Mesothelial cell of epicardium (in vitro differentiated cells): ENCODE results near the gene KRTAP17-1. TPM values are rescaled to one million over a fixed set of nuclear protein-coding genes. Genes with fewer than 3 reads are reported as not detected.
A peak's percentile ranks its signal among the peaks of the same experiment; 100 is the strongest.

Experiments used
- DNase-seq, 2 experiments: peaks; one replicate each; pipeline ENCODE4 v3.0.0; 2021; ENCODE audit warnings: low spot score in 2 of 2; ENCODE audit not compliant: unreplicated experiment in 2 of 2
- H3K27ac Mint-ChIP-seq: 2 replicates; pipeline ENCODE4 v1.8.0; 2021; ENCODE audit warnings: mixed read lengths
- H3K27me3 Mint-ChIP-seq: 2 replicates; pipeline ENCODE4 v1.8.0; 2021; ENCODE audit warnings: low read depth, mixed read lengths
- H3K36me3 Mint-ChIP-seq: 2 replicates; pipeline ENCODE4 v1.8.0; 2021; ENCODE audit warnings: mixed read lengths
- H3K4me1 Mint-ChIP-seq: 2 replicates; pipeline ENCODE4 v1.8.0; 2021; ENCODE audit warnings: mixed read lengths
- H3K4me3 Mint-ChIP-seq: 2 replicates; pipeline ENCODE4 v1.8.0; 2021; ENCODE audit warnings: mild to moderate bottlenecking, moderate library complexity, mixed read lengths
- H3K9me3 Mint-ChIP-seq: 2 replicates; pipeline ENCODE4 v1.8.0; 2021; ENCODE audit warnings: mixed read lengths
- CTCF ChIP-seq: fragments of 200-600 bp; sonication (generic); IDR thresholded peaks from one replicate; pipeline ENCODE4 v1.5.0; 2021; ENCODE audit warnings: antibody characterized with exemption; ENCODE audit not compliant: unreplicated experiment
- total RNA-seq: library from RNA; stranded (reverse); gene quantifications from 3 replicates; pipeline ENCODE4 v1.2.1, GENCODE V29; 2021

Gene KRTAP17-1
- total RNA-seq, 1 donor from 2014 or later = not detected

GRCh38 chr17:41340934-41341861, 25.7 kb upstream of the KRTAP17-1 start:
- Mint-ChIP-seq H3K27me3 (no peaks in the 10 kb centered on the region), H3K4me3 (no peak overlapping the region)

GRCh38 chr17:41340494-41340893, 25.0 kb upstream of the KRTAP17-1 start:
- Mint-ChIP-seq H3K36me3 (peaks cover 7% of the 10 kb centered on the region), H3K27ac (no peak overlapping the region), H3K9me3 (peaks cover 17% of the 10 kb centered on the region), H3K4me3 (no peak overlapping the region), H3K4me1 (peaks cover 17% of the 10 kb centered on the region), H3K27me3 (no peaks in the 10 kb centered on the region)
- TF ChIP-seq CTCF = no peak
- DNase-seq = no peak

More at GRCh38 chr17:41340934-41341861, 25.7 kb upstream of the KRTAP17-1 start:
- Mint-ChIP-seq H3K4me1 (peaks cover 20% of the 10 kb centered on the region), H3K27ac (no peak overlapping the region), H3K9me3 (peaks cover 17% of the 10 kb centered on the region), H3K36me3 (peaks cover 7% of the 10 kb centered on the region)
- no peak for TF ChIP-seq CTCF
- no peak for DNase-seq

DNA sequence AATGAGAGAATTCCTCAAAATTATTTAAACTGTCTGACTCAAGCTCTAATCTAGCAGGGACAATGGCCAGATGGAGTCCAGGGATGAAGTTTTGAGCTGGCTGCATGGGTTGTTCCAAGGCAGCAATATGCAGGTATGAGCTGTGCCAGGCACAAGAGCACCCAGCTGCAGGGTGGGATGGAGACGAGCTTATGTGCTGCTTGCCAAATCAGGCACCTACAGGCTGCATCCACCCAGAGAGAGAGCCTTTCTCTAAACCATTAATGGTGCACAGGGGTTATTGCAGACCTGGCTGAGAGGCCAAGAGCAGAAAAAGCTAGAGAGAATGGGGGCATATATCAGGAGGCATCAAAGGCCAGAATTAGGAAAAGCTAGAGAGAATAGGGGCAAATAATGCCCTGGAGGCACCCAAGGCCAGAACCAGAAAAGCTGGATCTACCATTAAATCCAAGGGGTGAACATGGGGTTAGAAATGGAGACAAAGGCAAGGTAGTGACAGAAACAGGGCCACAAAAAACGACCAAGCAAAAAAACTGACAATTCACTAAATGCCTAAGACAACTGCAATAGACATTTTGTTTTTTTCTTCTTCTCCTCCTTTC, 24.2 kb upstream of the KRTAP17-1 start:
- TF ChIP-seq CTCF = no peak
- peaks cover 17% of the 10 kb centered on the region for H3K9me3 Mint-ChIP-seq
- H3K4me3 Mint-ChIP-seq = no peak overlapping the region
- H3K36me3 Mint-ChIP-seq = peaks cover 7% of the 10 kb centered on the region
- H3K4me1 Mint-ChIP-seq = peaks cover 17% of the 10 kb centered on the region
- H3K27ac Mint-ChIP-seq = peak overlapping the region; percentile 9
- no peak for DNase-seq
- no peaks in the 10 kb centered on the region for H3K27me3 Mint-ChIP-seq

- DNase-seq = no peak
- Mint-ChIP-seq H3K27ac (peak overlapping the region; percentile 53), H3K4me1 (peaks cover 19% of the 10 kb centered on the region), H3K4me3 (no peak overlapping the region), H3K9me3 (peaks cover 17% of the 10 kb centered on the region), H3K36me3 (peaks cover 7% of the 10 kb centered on the region), H3K27me3 (no peaks in the 10 kb centered on the region)
- TF ChIP-seq CTCF = no peak
Observed at GRCh38 chr17:41338961-41339485, 23.5 kb upstream of the KRTAP17-1 start.

GRCh38 chr17:41335747-41336146, 20.2 kb upstream of the KRTAP17-1 start:
- TF ChIP-seq CTCF = no peak

More at GRCh38 chr17:41335747-41336146, 20.2 kb upstream of the KRTAP17-1 start:
- Mint-ChIP-seq H3K36me3 (no peaks in the 10 kb centered on the region), H3K4me3 (no peak overlapping the region), H3K27ac (no peak overlapping the region), H3K9me3 (no peaks in the 10 kb centered on the region), H3K4me1 (peaks cover 22% of the 10 kb centered on the region), H3K27me3 (no peaks in the 10 kb centered on the region)
- DNase-seq = no peak
